Natural killer cell (primary cell): ENCODE results near the gene LLPH. TPM values are rescaled to one million over a fixed set of nuclear protein-coding genes. Genes with fewer than 3 reads are reported as not detected.

Source experiments
- ATAC-seq, 3 donors: fragments of 150-1000 bp in 2 of 3; fragments of 200-7000 bp in 1 of 3; cut with Tn5 transposase; 1 replicate in 1 of 3; 2 replicates in 2 of 3; pipeline ENCODE4 v1.10.0; 2021; ENCODE audit warnings: mild to moderate bottlenecking in 2 of 3, moderate library complexity in 2 of 3
- DNase-seq, 2 donors: peaks; one replicate each; pipeline versions ENCODE4 v3.0.0 to v3.0.0-alpha.2; 2013 to 2021; ENCODE audit warnings: mixed read lengths in 1 of 2
- H3K27ac ChIP-seq: one replicate; pipeline ENCODE4 v1.5.1; 2013; ENCODE audit warnings: mild to moderate bottlenecking, low read length
- H3K27me3 ChIP-seq: one replicate; pipeline ENCODE4 v1.6.1; 2013; ENCODE audit warnings: low read length; ENCODE audit not compliant: control insufficient read depth, insufficient read depth
- H3K36me3 ChIP-seq: one replicate; pipeline ENCODE4 v1.6.1; 2013; ENCODE audit warnings: low read length; ENCODE audit not compliant: control insufficient read depth, insufficient read depth
- H3K4me1 ChIP-seq: one replicate; pipeline ENCODE4 v1.6.1; 2013; ENCODE audit warnings: low read length; ENCODE audit not compliant: control insufficient read depth, insufficient read depth
- H3K4me3 ChIP-seq: one replicate; pipeline ENCODE4 v1.5.1; 2013; ENCODE audit warnings: low read length
- H3K9me3 ChIP-seq: one replicate; pipeline ENCODE4 v1.6.1; 2013; ENCODE audit warnings: low read length; ENCODE audit not compliant: control insufficient read depth, insufficient read depth
- H3K27ac Mint-ChIP-seq, 2 donors: one replicate each; pipeline ENCODE4 v1.8.0; 2022; ENCODE audit warnings: mild to moderate bottlenecking in 2 of 2, mixed read lengths in 2 of 2, moderate library complexity in 1 of 2
- H3K27me3 Mint-ChIP-seq, 2 donors: one replicate each; pipeline ENCODE4 v1.8.0; 2022; ENCODE audit warnings: low read depth in 2 of 2, mixed read lengths in 2 of 2
- H3K36me3 Mint-ChIP-seq: one replicate; pipeline ENCODE4 v1.8.0; 2022; ENCODE audit warnings: mixed read lengths
- H3K4me1 Mint-ChIP-seq, 2 donors: one replicate each; pipeline ENCODE4 v1.8.0; 2022; ENCODE audit warnings: mixed read lengths in 2 of 2
- H3K4me3 Mint-ChIP-seq: one replicate; pipeline ENCODE4 v1.8.0; 2022; ENCODE audit warnings: mild to moderate bottlenecking, moderate library complexity, mixed read lengths
- H3K9me3 Mint-ChIP-seq, 2 donors: one replicate each; pipeline ENCODE4 v1.8.0; 2022; ENCODE audit warnings: mixed read lengths in 2 of 2
- WGBS: methylation state at CpG from one replicate; pipeline ENCODE4 v1.1.7; 2013; ENCODE audit warnings: missing lambda C conversion rate; ENCODE audit not compliant: insufficient coverage; 5-methylcytosine and 5-hydroxymethylcytosine counted together
- intact Hi-C: fragments of 100-400 bp; cut with micrococcal nuclease; formaldehyde crosslinking; loops from one replicate; pipeline ENCODE4 v1.14.2; 2022
- total RNA-seq, 4 donors: library from RNA; stranded (reverse); fragments of 120-200 nt in 1 of 4; gene quantifications; one replicate each; pipeline versions ENCODE4 v1.2.3 to v1.2.4, GENCODE V29; 2013 to 2022
- TF ChIP-seq, protein P1 (sequence below): fragments of 200-600 bp; IDR thresholded peaks from one replicate; pipeline ENCODE4 v1.8.0; 2022; ENCODE audit warnings: antibody characterized with exemption

LLPH gene
- total RNA-seq, 3 donors from 2014 or later (not counting 1 experiment from before 2014, with no cell fraction given): 24.9 to 27.3 (median 25.5) TPM

DNA sequence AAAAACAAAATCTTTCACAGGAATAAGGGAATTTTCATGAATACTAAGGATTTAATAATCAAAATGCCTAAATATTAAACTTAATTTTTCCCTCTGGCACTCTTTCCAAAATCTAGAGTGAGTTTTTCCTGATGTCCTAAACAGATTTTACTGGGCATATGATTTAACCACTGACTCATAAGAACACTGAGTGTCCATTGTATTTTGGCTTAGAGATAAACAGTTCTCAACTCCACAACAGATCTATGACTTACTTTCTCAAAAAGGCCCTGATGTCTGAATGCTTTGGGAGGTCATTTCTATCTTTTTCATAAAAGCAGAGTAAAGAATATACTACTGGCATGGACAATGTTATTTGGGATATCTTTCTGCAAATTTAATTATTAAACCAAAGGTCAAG, 24.2 kb upstream of the LLPH start:
- no peaks in the 10 kb centered on the region for H3K27me3 Mint-ChIP-seq
- Histone ChIP-seq H3K27me3 (no peaks in the 10 kb centered on the region), H3K9me3 (no peaks in the 10 kb centered on the region), H3K4me3 (no peak overlapping the region), H3K27ac (no peak overlapping the region), H3K36me3 (peaks cover 37% of the 10 kb centered on the region), H3K4me1 (peaks cover 4% of the 10 kb centered on the region)
- H3K4me1 Mint-ChIP-seq: peaks cover 49 to 52% of the 10 kb centered on the region in 2 donors
- TF ChIP-seq, protein P1, sequence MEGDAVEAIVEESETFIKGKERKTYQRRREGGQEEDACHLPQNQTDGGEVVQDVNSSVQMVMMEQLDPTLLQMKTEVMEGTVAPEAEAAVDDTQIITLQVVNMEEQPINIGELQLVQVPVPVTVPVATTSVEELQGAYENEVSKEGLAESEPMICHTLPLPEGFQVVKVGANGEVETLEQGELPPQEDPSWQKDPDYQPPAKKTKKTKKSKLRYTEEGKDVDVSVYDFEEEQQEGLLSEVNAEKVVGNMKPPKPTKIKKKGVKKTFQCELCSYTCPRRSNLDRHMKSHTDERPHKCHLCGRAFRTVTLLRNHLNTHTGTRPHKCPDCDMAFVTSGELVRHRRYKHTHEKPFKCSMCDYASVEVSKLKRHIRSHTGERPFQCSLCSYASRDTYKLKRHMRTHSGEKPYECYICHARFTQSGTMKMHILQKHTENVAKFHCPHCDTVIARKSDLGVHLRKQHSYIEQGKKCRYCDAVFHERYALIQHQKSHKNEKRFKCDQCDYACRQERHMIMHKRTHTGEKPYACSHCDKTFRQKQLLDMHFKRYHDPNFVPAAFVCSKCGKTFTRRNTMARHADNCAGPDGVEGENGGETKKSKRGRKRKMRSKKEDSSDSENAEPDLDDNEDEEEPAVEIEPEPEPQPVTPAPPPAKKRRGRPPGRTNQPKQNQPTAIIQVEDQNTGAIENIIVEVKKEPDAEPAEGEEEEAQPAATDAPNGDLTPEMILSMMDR: no peak
- H3K27ac Mint-ChIP-seq: peak overlapping the region; percentile 41 to 56
- ATAC-seq: no peak
- no peak for DNase-seq
- H3K4me3 Mint-ChIP-seq: no peak overlapping the region
- intact Hi-C loops: no loop called here
- no peaks in the 10 kb centered on the region for H3K9me3 Mint-ChIP-seq
- H3K36me3 Mint-ChIP-seq: no peaks in the 10 kb centered on the region

DNA sequence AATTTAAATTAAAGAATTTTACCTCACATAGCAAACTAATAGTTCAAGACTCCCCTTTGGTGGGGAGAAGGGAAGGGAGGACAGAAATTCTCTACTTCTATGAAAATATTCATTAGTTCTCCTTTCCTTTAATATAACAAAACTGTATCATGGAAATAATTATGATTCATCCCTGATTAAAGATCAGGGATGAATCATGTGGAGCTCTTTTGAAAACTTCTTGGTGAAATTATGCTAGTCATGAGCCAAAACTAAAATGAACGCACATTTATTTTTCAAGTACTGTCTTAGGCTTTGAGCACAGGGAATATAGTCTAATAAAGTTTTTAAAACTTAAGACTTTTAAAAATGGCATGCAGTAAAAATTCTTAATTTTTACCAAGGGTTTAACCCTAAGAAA, 22.2 kb upstream of the LLPH start:
- Mint-ChIP-seq H3K4me3 (no peak overlapping the region), H3K9me3 (no peaks in the 10 kb centered on the region), H3K36me3 (no peaks in the 10 kb centered on the region), H3K27ac (no peak overlapping the region), H3K27me3 (no peaks in the 10 kb centered on the region), H3K4me1 (peaks cover 34 to 35% of the 10 kb centered on the region in 2 donors)
- 100% methylated on average over 1 of the region's 1 CpG for WGBS
- DNase-seq: no peak
- Histone ChIP-seq H3K36me3 (peaks cover 46% of the 10 kb centered on the region), H3K27me3 (no peaks in the 10 kb centered on the region), H3K27ac (no peak overlapping the region), H3K4me3 (no peak overlapping the region), H3K9me3 (no peaks in the 10 kb centered on the region), H3K4me1 (peaks cover 4% of the 10 kb centered on the region)
- ATAC-seq: no peak
- intact Hi-C loops: no loop called here
- TF ChIP-seq, protein P1: no peak

DNA sequence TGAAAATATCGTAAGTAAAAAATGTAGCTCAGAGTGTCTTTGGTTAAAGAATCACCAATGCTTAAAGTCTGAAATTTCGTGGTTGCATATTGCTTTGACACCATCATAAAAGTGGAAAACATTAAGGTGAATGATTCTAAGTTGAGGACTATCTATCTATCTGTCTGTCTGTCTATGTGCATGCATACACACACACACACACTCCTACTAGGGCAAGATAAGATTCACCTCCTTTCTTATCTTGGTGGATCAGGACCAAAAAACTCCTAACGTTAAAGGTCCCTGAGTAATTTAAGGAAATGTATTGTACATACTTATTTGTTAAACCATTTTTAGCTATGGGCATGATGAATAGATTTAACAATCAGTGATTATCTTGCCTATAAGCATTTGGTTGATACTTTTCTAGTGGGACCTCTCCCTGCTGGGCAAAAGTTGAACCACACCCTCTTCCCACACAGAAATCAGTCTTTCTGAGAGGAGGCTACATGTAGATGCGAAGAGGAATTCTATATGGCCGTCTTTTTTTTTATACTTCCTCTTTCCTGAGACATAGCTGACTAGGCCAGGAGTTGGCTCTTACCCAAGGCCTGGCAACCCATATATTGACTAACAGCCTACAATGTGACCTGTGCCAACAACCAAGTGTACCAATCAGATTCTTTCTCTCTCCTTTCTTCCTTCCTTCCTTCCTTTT, 19.3 kb upstream of the LLPH start:
- no peaks in the 10 kb centered on the region for H3K9me3 Mint-ChIP-seq
- ATAC-seq: no peak
- H3K27me3 Mint-ChIP-seq: no peaks in the 10 kb centered on the region
- no peak for DNase-seq
- Histone ChIP-seq H3K4me1 (no peaks in the 10 kb centered on the region), H3K27me3 (no peaks in the 10 kb centered on the region), H3K4me3 (no peak overlapping the region), H3K9me3 (no peaks in the 10 kb centered on the region), H3K27ac (no peak overlapping the region), H3K36me3 (peaks cover 64% of the 10 kb centered on the region)
- H3K4me1 Mint-ChIP-seq: peaks cover 26 to 29% of the 10 kb centered on the region in 2 donors
- WGBS: 44% methylated on average over 2 of the region's 5 CpGs
- no peak overlapping the region for H3K27ac Mint-ChIP-seq
- intact Hi-C loops: no loop called here
- no peak overlapping the region for H3K4me3 Mint-ChIP-seq
- no peaks in the 10 kb centered on the region for H3K36me3 Mint-ChIP-seq
- TF ChIP-seq, protein P1: no peak
